ENCODE measurements around the gene ZNF653.
"Not testable (repeated sequence)": the region's sequence is repeated elsewhere in the genome, so short reads cannot be mapped to it uniquely, and the experiment has no call there.

ZNF653 gene

DNA sequence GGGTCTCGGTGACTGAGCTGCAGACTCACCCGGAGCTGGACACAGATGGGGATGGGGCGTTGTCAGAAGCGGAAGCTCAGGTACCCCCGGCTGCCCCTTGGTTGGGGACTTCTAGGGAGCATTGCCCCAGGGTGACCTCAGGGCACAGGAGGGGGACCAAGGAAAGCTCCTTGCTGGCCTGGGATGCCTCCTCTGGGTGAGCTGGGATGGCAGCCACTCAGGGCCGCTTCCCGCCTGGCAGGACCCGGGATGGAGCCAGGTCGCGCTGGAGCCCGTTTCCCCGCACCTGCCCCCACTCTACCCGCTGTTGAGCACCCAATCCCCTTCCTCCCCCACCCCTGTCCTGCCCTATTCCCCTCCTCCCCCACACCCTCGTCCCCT, 59.4 kb downstream of the ZNF653 start:
- DNase-seq (ENCODE audit: low spot score) = no peak
- TF ChIP-seq, protein P1, sequence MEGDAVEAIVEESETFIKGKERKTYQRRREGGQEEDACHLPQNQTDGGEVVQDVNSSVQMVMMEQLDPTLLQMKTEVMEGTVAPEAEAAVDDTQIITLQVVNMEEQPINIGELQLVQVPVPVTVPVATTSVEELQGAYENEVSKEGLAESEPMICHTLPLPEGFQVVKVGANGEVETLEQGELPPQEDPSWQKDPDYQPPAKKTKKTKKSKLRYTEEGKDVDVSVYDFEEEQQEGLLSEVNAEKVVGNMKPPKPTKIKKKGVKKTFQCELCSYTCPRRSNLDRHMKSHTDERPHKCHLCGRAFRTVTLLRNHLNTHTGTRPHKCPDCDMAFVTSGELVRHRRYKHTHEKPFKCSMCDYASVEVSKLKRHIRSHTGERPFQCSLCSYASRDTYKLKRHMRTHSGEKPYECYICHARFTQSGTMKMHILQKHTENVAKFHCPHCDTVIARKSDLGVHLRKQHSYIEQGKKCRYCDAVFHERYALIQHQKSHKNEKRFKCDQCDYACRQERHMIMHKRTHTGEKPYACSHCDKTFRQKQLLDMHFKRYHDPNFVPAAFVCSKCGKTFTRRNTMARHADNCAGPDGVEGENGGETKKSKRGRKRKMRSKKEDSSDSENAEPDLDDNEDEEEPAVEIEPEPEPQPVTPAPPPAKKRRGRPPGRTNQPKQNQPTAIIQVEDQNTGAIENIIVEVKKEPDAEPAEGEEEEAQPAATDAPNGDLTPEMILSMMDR (IDR thresholded peaks at IDR 0.05; ENCODE audit: extremely low read depth, missing control alignments) = no peak

DNA sequence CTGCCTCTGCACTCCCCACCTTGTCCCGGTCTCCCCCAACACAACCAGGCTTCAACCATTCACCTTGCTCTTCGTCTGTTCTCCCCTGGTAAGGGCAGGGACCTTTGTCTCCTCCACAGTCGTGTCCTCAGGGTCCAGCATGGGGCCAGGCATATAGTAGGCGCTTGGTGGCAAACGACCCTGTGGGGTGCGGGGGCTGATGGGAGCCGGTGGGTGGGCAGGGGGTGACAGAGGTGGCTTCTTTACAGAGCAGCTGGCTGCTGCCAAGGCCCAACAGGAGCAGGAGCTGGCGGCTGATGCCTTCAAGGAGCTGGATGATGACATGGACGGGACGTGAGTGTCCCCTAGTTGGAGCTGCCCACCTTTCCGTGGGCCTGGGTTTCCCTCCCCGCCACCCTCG, 60.5 kb downstream of the ZNF653 start:
- TF ChIP-seq, protein P1 (IDR thresholded peaks at IDR 0.05; ENCODE audit: extremely low read depth, missing control alignments) = no peak

DNA sequence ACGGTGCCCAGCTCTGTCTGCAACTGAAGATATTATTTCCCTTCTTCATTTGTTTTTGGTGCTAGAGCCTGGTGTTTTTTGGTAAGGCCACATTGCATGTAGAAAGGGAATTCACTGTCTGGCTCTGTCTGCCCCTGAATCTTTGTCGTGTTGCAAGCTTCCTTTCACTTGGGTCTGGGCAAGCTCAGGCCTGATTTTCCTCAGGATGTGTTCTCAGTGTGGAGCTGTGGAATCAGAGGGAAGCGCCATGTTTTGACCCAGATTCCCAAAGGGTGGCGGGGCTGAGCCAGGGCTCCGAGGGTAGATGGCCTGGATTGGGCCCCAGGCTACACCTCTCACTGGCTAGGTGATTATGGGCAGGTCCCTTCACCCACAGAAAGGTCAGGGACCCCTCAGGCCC, 61.6 kb downstream of the ZNF653 start:
- DNase-seq (ENCODE audit: low spot score) = no peak
- TF ChIP-seq, protein P1 (IDR thresholded peaks at IDR 0.05; ENCODE audit: extremely low read depth, missing control alignments) = no peak

More for the DNA sequence above, 60.5 kb downstream of the ZNF653 start:
- no peak for DNase-seq (ENCODE audit: low spot score)

DNA sequence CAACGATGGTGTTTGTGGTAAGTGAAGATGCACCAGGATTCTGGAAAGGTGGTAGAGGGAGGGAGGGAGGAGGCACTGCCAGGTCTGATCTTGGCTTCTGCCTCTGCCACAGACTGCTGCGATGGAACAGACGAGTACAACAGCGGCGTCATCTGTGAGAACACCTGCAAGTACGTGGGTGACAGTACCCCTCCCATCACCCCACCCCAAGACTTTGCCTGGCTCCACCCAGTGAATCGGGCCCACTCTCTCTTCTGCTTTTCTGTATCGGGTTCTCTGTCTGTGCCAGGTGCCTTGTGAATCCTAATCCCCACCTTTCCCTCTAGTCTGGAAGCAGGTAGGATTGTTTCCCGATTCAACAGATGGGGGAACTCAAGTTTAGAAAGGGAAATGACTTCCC, 67.7 kb downstream of the ZNF653 start:
- no peak for DNase-seq (ENCODE audit: low spot score)
- TF ChIP-seq, protein P1 (IDR thresholded peaks at IDR 0.05; ENCODE audit: extremely low read depth, missing control alignments) = no peak

DNA sequence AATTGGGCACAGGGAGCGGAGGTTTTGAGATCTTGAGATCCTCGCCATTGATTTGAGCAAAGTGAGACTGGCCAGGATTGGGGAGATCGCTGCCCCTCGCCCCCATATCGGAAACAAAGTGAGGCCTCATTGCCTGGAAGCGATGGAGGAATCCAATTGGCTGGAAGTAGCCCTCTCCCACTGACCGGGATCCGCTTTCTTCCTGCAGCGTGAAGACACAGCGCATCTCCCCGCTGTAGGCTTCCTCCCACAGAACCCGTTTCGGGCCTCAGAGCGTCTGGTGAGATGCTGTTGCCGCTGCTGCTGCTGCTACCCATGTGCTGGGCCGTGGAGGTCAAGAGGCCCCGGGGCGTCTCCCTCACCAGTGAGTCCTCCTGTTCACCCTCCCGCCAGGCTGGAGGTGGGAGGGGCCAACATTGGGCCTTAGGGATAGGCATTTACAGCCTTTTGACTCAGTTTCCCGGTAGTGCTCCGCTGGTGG, 69.8 kb downstream of the ZNF653 start:
- no peak for DNase-seq (ENCODE audit: low spot score)
- TF ChIP-seq, protein P1 (IDR thresholded peaks at IDR 0.05; ENCODE audit: extremely low read depth, missing control alignments) = no peak

DNA sequence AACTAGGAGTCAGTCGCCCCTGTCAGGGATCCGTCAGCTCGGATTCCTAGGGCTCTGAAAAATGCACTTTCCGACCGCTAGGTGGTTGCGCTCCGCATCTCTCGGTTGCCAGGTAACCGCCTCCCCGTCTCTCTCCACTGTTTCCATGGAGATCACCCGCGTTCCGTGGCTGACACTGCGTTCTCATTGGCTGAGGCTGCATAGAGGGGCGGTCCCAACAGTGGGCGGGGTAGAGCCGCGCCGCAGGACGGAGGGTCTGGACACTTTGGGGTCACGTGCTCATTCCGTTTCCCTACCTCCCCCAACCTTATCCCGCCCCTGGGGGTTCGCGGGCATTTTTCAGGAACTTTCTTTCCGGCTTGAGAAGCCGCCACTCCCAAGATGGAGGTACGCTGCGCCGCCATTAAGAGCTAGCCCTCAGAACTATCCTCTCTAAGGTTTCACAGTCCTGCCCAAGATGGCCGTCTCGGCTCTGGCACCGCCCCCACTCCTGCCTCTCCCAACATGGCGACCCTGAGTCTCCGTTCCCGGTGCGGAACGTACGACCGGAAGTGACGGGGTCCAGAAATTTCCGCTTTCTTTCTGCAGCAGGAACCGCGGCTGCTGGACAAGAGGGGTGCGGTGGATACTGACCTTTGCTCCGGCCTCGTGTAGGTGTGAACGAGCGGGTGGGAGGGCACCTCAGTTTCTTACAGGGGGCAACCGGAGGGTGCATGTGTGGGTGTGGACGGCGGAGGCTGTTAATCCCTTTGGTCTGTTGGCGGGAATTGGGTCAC, 70.4 kb downstream of the ZNF653 start, which contains the start of the genes ODAD3 and PRKCSH:
ODAD3 (minus strand) TSS at position 65 of the 776 bp plus-strand sequence. CDS start 105 bp downstream, outside the sequence.
PRKCSH (plus strand) TSS at position 579 of the 776 bp plus-strand sequence. CDS start 483 bp downstream, outside the sequence.
- peak; percentile 98 for DNase-seq (ENCODE audit: low spot score)
- TF ChIP-seq, protein P1 (IDR thresholded peaks at IDR 0.05; ENCODE audit: extremely low read depth, missing control alignments) = peak; percentile 48

DNA sequence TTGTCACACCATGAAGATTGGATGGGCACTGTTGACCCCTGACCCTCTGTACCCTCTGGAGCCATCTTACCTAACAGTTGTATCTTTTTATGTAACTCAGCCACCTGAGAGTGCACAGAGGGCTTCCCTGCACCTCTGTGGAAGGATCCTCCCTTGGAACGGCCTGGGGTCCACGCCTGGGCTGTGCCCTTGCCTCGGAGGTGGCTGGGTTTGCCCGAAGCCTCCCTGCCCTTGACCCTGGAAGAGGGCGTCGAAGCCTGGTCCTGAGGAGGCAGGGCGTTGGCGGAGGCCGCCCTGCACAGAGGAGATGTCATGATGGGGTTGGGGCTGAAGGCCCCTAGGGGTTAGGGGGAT, 71.0 kb downstream of the ZNF653 start:
- TF ChIP-seq, protein P1 (IDR thresholded peaks at IDR 0.05; ENCODE audit: extremely low read depth, missing control alignments) = no peak
- DNase-seq (ENCODE audit: low spot score) = no peak

DNA sequence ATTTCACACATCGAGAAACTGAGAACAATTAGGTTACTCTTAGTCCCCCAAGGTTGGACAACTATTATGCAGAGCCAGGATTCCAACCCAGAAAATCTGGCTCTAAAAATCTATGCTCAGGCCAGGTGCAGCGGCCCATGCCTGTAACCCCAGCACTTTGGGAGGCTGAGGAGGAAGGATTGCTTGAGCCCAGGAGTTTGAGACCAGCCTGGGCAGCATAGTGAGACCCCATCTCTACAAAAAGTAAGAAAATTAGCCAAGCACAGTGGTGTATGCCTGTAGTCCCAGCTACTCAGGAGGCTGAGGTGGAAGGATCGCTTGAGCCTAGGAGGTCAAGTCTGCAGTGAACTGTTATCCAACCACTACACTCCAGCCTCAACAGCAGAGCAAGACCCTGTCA, 72.1 kb downstream of the ZNF653 start:
- not testable (repeated sequence) for DNase-seq (ENCODE audit: low spot score)
